Measurements from ENCODE around the gene CCNT2.

- TF ChIP-seq EZH2 (IDR thresholded peaks at IDR 0.05) (no peak), SIN3A (IDR thresholded peaks at IDR 0.05; ENCODE audit: low read depth) (no peak), CTCF (IDR thresholded peaks at IDR 0.05 in 2 of 3, conservative IDR thresholded peaks at IDR 0.05 in 1 of 3; ENCODE audit: borderline replicate concordance in 1 of 3, insufficient read depth in 1 of 3, low read depth in 2 of 3, low read length in 2 of 3) (no peak), POLR2AphosphoS5 (IDR thresholded peaks at IDR 0.05; ENCODE audit: low read depth, low read length) (no peak), MAX (IDR thresholded peaks at IDR 0.05) (no peak)
Observed at GRCh38 chr2:134950886-134951285, 32.3 kb downstream of the CCNT2 start.
